Thyroid gland (tissue), 4 donors: ENCODE data around the gene CCK.

Source experiments
- POLR2A ChIP-seq, 2 donors: fragments of 450-650 bp; IDR thresholded peaks; one replicate each; pipeline ENCODE4 v1.6.1; 2017; ENCODE audit warnings: antibody characterized with exemption in 2 of 2, mild to moderate bottlenecking in 2 of 2, moderate library complexity in 1 of 2
- TF ChIP-seq, protein P1 (sequence below), 6 experiments: fragments of 200-600 bp in 3 of 6; fragments of 450-650 bp in 3 of 6; sonication (generic) in 3 of 6; IDR thresholded peaks; one replicate each; pipeline ENCODE4 v1.5.1; 2016 to 2019; ENCODE audit warnings: antibody characterized with exemption in 6 of 6, mild to moderate bottlenecking in 2 of 6, inconsistent platforms in 1 of 6, moderate library complexity in 1 of 6

DNA sequence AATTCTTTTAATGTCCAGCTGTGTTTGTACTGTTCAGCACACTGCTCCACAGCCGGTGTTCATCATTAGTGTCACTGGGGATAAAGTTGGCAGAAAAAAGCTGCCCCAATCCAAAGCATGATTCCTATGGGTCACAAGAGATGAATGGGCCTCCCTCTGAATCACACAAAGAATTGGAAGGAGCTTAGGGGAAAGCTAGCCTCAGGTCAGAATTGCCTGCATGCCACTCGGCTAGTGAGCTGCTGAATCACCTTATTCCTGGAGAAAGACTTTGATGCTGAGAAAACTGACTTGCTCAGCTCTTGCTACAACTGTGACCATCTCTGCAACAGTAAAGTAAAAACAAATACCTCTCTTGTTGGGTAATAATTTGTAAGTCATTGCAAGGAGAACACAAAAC is 3.5 kb downstream of the CCK start:
- TF ChIP-seq, protein P1, sequence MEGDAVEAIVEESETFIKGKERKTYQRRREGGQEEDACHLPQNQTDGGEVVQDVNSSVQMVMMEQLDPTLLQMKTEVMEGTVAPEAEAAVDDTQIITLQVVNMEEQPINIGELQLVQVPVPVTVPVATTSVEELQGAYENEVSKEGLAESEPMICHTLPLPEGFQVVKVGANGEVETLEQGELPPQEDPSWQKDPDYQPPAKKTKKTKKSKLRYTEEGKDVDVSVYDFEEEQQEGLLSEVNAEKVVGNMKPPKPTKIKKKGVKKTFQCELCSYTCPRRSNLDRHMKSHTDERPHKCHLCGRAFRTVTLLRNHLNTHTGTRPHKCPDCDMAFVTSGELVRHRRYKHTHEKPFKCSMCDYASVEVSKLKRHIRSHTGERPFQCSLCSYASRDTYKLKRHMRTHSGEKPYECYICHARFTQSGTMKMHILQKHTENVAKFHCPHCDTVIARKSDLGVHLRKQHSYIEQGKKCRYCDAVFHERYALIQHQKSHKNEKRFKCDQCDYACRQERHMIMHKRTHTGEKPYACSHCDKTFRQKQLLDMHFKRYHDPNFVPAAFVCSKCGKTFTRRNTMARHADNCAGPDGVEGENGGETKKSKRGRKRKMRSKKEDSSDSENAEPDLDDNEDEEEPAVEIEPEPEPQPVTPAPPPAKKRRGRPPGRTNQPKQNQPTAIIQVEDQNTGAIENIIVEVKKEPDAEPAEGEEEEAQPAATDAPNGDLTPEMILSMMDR (IDR thresholded peaks at IDR 0.05): no peak
- no peak for TF ChIP-seq POLR2A (IDR thresholded peaks at IDR 0.05)
